HG02840 (cell line): ENCODE data around the gene COPS4.
"Not testable (repeated sequence)": the region's sequence is repeated elsewhere in the genome, so short reads cannot be mapped to it uniquely, and the experiment has no call there.

Source experiments
- ATAC-seq: cut with Tn5 transposase; IDR thresholded peaks from one replicate; pipeline ENCODE4 v1.9.1; 2021; ENCODE audit warnings: mild to moderate bottlenecking, moderate library complexity, moderate number of reproducible peaks; ENCODE audit not compliant: unreplicated experiment, low FRiP score

COPS4 gene

GRCh38 chr4:83022724-83023450 lies 12.1 kb upstream of the COPS4 start:
- no peak for ATAC-seq

- not testable (repeated sequence) for ATAC-seq
Measured at GRCh38 chr4:83023599-83023998, 11.4 kb upstream of the COPS4 start.

- ATAC-seq, result no peak
Measured at GRCh38 chr4:83024233-83024632, 10.8 kb upstream of the COPS4 start.

- ATAC-seq, result no peak
Measured at GRCh38 chr4:83025563-83025962, 9.4 kb upstream of the COPS4 start.

- ATAC-seq, result no peak
Measured at GRCh38 chr4:83028976-83029375, 6.0 kb upstream of the COPS4 start.

- no peak for ATAC-seq
Measured at GRCh38 chr4:83029688-83030087, 5.3 kb upstream of the COPS4 start.

GRCh38 chr4:83036991-83037665 lies 2.1 kb downstream of the COPS4 start:
- no peak for ATAC-seq

GRCh38 chr4:83040269-83040668 lies 5.3 kb downstream of the COPS4 start:
- no peak for ATAC-seq

GRCh38 chr4:83043157-83043556 lies 8.2 kb downstream of the COPS4 start:
- ATAC-seq, result not testable (repeated sequence)

- no peak for ATAC-seq
Measured at GRCh38 chr4:83043801-83044407, 8.9 kb downstream of the COPS4 start.

GRCh38 chr4:83046693-83047473 lies 11.9 kb downstream of the COPS4 start:
- no peak for ATAC-seq

GRCh38 chr4:83048781-83049180 lies 13.8 kb downstream of the COPS4 start:
- ATAC-seq, result not testable (repeated sequence)

GRCh38 chr4:83054928-83055327 lies 19.9 kb downstream of the COPS4 start:
- no peak for ATAC-seq

- ATAC-seq, result no peak
Measured at GRCh38 chr4:83062739-83063138, 27.8 kb downstream of the COPS4 start.

- ATAC-seq, result no peak
Measured at GRCh38 chr4:83065266-83065665, 30.3 kb downstream of the COPS4 start.

- ATAC-seq, result no peak
Measured at GRCh38 chr4:83067058-83067639, 32.2 kb downstream of the COPS4 start.

GRCh38 chr4:83071116-83071515 lies 36.1 kb downstream of the COPS4 start:
- no peak for ATAC-seq

GRCh38 chr4:83074086-83074704 lies 39.2 kb downstream of the COPS4 start:
- no peak for ATAC-seq

- not testable (repeated sequence) for ATAC-seq
Measured at GRCh38 chr4:83074783-83075182, 39.8 kb downstream of the COPS4 start.
